Umbilical cord (tissue), 2 donors: ENCODE measurements around the gene BCL3. TPM values are rescaled to one million over a fixed set of nuclear protein-coding genes. Genes with fewer than 3 reads are reported as not detected.
"Not testable (repeated sequence)": the region's sequence is repeated elsewhere in the genome, so short reads cannot be mapped to it uniquely, and the experiment has no call there.

Experiments
- DNase-seq: peaks from one replicate; pipeline ENCODE4 v3.0.0-alpha.2; 2015; ENCODE audit warnings: low spot score
- total RNA-seq: library from RNA; depleted of rRNA; stranded (reverse); fragments of >200 nt; gene quantifications from one replicate; pipeline ENCODE4 v1.2.3, GENCODE V29; 2014; ENCODE audit warnings: low replicate concordance; ENCODE audit not compliant: insufficient read depth

The BCL3 gene
- 1.2 TPM for total RNA-seq

DNA sequence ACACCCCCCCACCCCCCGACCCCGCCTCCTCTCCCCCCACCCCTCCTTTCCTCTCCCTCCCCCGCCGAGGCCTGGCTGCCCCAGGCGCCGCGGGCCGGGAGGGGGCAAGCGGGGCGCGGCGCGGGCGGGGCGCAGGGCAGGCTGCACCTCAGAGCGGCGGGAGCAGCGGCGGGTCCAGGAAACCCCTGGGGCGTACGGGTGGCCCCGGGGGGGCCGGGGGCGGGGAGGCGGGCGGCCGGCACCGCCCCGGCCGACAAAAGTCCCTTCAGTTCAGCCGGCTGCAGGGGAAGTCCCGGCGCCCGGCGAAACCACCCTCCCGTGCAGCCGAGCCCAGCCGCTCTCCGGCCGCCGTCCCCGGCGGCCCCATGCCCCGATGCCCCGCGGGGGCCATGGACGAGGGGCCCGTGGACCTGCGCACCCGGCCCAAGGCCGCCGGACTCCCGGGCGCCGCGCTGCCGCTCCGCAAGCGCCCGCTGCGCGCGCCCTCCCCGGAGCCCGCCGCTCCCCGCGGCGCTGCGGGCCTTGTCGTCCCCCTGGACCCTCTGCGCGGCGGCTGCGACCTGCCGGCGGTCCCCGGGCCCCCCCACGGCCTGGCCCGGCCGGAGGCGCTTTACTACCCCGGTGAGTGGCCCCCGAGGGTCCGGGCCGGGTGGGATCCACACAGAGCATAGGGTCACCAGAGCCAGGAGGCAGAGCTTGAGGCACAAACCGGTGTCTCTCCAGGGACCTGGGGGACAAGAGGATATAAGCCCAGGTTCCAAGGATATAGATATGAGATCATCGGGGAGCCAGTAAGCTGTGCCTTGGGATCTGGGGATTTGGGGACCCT, at the start of gene BCL3:
BCL3 (plus strand) TSS at position 283 of the 829 bp plus-strand sequence; CDS start at position 366, 83 bp downstream.
- DNase-seq = no peak

GRCh38 chr19:44700547-44700946, 48.0 kb upstream of the BCL3 start:
- no peak for DNase-seq

DNA sequence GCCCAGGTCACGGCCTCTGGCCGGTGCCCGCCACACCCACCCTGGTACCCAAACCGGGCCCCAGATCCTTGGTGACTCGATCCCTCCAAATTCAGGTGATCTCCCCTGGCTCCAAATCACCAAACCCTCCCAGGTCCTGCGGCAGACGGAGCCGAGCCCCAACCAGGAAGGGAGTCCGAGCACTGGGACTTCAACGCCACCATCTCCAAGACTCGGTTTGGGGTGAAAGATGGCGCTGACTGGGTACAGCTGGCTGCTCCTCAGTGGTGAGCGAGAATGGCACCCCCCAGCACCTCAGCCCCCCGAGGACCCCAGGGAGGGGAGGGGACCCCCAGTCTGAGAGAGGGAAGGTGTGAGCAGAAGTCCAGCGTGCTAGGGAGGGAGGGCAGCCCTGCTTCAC, 47.3 kb upstream of the BCL3 start:
- DNase-seq = no peak

GRCh38 chr19:44702551-44703176, 45.8 kb upstream of the BCL3 start:
- no peak for DNase-seq

- DNase-seq = no peak
Observed at GRCh38 chr19:44703336-44704078, 45.0 kb upstream of the BCL3 start.

DNA sequence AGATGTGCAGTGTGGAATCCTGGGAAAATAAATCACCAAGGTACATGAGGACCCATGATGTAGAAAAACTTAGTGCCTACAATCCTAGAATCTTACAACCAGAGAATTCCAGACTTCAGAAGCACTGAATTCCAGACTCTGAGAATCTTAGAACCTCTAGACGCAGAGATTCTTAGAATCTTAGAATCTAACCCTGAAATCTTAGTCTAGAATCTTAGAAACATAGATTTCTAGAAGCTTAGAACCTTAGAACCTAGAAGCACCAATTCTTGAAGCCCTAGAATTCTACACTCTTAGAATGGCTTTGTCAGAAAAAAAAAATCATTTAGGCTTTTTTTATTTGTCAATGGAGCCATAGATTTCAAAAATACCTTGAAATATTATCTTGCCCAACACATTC, 43.5 kb upstream of the BCL3 start:
- no peak for DNase-seq

GRCh38 chr19:44705502-44706010, 43.0 kb upstream of the BCL3 start:
- no peak for DNase-seq

GRCh38 chr19:44706506-44707236, 41.8 kb upstream of the BCL3 start:
- no peak for DNase-seq

GRCh38 chr19:44707794-44708193, 40.7 kb upstream of the BCL3 start:
- no peak for DNase-seq

DNA sequence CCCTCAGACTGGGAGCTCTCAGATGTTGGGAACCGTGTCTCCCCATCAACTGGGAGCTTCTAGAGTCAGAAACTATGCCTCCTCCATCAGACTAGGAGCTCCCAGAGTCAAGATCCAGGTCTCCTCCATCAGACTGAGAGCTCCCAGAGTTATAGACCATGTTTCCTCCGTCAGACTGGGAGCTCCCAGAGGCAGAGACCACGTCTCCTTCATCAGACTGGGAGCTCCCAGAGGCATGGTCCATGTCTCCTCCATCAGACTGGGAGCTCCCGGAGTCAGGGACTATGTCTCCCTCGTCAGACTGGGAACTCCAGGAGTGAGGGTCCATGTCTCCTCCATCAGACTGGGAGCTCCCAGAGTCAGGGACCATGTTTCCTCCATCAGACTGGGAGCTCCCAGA, 39.6 kb upstream of the BCL3 start:
- no peak for DNase-seq

DNA sequence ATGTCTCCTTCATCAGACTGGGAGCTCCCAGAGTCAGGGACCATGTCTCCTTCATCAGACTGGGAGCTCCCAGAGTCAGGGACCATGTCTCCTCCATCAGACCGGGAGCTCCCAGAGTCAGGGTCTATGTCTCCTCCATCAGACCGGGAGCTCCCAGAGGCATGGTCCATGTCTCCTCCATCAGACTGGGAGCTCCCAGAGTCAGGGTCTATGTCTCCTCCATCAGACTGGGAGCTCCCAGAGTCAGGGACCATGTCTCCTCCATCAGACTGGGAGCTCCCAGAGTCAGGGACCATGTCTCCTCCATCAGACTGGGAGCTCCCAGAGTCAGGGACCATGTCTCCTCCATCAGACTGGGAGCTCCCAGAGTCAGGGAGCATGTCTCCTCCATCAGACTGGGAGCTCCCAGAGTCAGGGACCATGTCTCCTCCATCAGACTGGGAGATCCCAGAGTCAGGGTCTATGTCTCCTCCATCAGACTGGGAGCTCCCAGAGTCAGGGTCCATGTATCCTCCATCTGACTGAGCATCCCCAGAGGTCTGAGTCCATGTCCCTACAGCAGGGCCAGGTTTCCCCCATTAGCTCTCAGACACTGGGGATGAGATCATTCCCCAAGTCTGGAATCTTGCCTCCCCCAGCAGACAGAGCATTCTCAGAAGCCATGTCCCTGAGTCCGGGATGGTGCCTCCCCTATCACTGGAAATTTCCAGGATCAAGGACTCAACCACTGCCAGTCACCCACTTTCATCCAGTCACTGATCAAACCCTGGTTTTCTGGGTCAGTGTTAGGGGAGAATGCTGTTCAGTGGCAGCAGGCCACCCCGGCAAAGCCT, 38.9 kb upstream of the BCL3 start:
- DNase-seq = not testable (repeated sequence)

DNA sequence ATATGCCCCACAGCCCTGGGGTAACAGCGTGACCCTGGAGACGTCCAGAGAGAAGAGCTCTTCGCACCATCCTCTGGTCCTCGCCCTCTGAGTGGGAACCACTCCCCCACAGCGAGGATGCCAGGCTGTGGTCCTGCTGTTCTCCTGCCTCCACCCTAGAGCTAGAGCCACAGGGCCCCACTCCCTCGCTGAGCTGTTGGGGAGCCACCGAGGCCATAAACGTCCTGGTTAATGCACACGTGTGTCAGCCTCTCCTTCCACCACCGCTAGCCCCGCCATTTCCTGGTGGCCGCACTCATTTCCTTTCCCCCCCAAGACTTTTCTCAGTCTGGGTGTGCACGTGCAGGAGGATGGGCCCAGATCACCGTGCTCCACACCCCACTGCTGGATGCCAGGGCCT, 38.0 kb upstream of the BCL3 start:
- DNase-seq = no peak

DNA sequence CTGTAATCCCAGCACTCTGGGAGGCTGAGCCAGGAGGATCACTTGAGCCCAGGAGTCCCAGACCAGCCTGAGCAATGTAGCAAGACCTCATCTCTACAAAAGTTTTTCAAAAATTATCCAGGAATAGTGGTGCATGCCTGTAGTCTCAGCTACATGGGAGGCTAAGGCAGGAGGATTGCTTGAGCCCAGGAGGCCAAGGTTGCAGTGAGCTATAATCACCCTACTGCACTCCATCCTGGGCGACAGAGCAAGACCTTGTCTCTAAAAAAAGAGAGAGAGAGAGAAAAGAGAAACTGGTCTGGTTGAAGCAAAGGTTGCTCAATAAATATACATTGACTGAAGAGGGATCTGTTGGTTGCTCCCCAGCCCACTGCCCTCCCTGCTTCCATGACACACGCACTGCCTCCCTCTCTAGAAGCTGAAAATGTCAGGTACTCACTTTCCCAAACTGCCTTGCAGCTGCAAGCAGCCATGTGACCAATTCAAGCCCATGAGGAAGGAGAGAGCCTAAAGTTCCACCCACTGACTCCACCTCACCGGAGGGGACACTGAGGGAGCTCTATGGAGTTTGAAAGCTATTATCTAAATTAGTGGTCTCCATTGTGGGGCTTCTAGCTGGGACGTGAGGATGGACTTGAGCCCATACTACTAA, 35.5 kb upstream of the BCL3 start:
- DNase-seq = no peak

- DNase-seq = no peak
Observed at GRCh38 chr19:44714597-44715169, 33.8 kb upstream of the BCL3 start.

DNA sequence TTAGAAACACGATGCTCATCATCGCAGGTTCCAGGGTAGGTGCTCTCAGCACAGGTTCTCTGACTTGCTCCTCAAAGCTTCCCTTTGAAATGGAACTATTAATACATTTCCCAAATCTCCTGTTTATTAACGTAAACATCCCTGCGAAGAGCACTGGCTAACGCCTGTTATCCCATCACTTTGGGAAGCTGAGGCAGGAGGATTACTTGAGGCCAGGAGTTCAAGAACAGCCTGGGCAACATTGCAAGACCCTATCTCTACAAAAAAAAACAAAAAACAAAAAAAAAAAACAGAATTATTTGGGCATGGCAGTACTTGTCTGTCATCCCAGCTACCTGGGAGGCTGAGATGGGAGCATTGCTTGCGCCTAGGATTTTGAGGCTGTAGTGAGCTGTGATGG, 30.9 kb upstream of the BCL3 start:
- no peak for DNase-seq

GRCh38 chr19:44718441-44719261, 29.9 kb upstream of the BCL3 start:
- peak; percentile 69 for DNase-seq

- no peak for DNase-seq
Observed at GRCh38 chr19:44719262-44719701, 29.2 kb upstream of the BCL3 start.

DNA sequence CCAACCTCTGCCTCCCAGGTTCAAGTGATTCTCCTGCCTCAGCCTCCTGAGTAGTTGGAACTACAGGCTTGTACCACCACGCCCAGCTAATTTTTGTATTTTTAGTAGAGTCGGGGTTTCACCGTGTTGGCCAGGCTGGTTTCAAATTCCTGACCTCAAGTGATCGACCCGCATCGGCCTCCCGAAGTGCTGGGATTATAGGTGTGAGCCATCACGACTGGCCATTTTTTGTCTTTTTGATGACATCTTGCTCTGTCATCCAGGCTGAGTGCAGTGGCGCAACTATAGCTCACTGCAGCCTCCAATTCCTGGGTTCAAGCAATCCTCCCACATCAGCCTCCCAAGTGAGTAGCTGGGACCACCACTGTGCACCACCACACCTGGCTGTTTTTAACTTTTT, 28.1 kb upstream of the BCL3 start:
- DNase-seq = not testable (repeated sequence)

DNA sequence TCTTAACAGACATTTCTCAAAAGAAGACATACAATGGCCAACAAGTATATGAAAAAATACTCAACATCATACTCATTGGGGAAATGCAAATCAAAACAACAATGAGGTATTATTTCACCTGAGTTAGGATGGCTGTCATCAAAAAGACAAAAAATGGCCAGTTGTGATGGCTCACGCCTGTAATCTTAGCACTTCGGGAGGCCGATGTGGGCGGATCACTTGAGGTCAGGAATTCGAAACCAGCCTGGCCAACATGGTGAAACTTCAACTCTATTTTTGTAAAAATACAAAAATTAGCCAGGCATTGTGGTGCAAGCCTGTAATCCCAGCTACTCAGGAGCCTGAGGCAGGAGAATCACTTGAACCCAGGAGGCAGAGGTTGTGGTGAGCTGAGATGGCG, 27.6 kb upstream of the BCL3 start:
- no peak for DNase-seq
